Mucosa of stomach (tissue), 1 donor: Measurements from ENCODE around the gene GFY.
A peak's percentile ranks its signal among the peaks of the same experiment; 100 is the strongest.

Experiments used
- H3K27me3 ChIP-seq: one replicate; pipeline ENCODE4 v1.7.0; 2013; ENCODE audit warnings: mild to moderate bottlenecking, low read length; ENCODE audit not compliant: control insufficient read depth, insufficient read depth
- H3K36me3 ChIP-seq: one replicate; pipeline ENCODE4 v1.7.0; 2013; ENCODE audit warnings: low read length; ENCODE audit not compliant: control insufficient read depth, insufficient read depth
- H3K4me1 ChIP-seq: one replicate; pipeline ENCODE4 v1.7.0; 2013; ENCODE audit warnings: mild to moderate bottlenecking, low read length; ENCODE audit not compliant: control insufficient read depth, insufficient read depth
- H3K4me3 ChIP-seq: one replicate; pipeline ENCODE4 v1.7.0; 2013; ENCODE audit warnings: low read length
- H3K9ac ChIP-seq: one replicate; pipeline ENCODE4 v1.7.0; 2013; ENCODE audit warnings: mild to moderate bottlenecking, low read length, moderate library complexity
- H3K9me3 ChIP-seq: one replicate; pipeline ENCODE4 v1.7.0; 2013; ENCODE audit warnings: mild to moderate bottlenecking, low read length, moderate library complexity; ENCODE audit not compliant: control insufficient read depth
- donor health status: Pancreatic carcinoma.

Gene GFY

GRCh38 chr19:49433240-49433901 lies 8.2 kb downstream of the GFY start:
- Histone ChIP-seq H3K4me1 (peaks cover 1% of the 10 kb centered on the region), H3K4me3 (no peak overlapping the region), H3K9ac (no peak overlapping the region), H3K36me3 (no peaks in the 10 kb centered on the region), H3K9me3 (no peaks in the 10 kb centered on the region), H3K27me3 (peaks cover 99% of the 10 kb centered on the region)

- Histone ChIP-seq H3K4me3 (no peak overlapping the region), H3K9ac (no peak overlapping the region), H3K27me3 (peaks cover 99% of the 10 kb centered on the region), H3K9me3 (no peaks in the 10 kb centered on the region), H3K36me3 (no peaks in the 10 kb centered on the region), H3K4me1 (no peaks in the 10 kb centered on the region)
These were observed 9.9 kb downstream of the GFY start for GRCh38 chr19:49434907-49435583.

- Histone ChIP-seq H3K4me3 (no peak overlapping the region), H3K36me3 (no peaks in the 10 kb centered on the region), H3K27me3 (peaks cover 99% of the 10 kb centered on the region), H3K9ac (no peak overlapping the region), H3K4me1 (no peaks in the 10 kb centered on the region), H3K9me3 (no peaks in the 10 kb centered on the region)
These were observed 10.5 kb downstream of the GFY start for GRCh38 chr19:49435670-49436069.

GRCh38 chr19:49436381-49437017 lies 11.3 kb downstream of the GFY start:
- Histone ChIP-seq H3K27me3 (peaks cover 98% of the 10 kb centered on the region), H3K36me3 (no peaks in the 10 kb centered on the region), H3K9ac (no peak overlapping the region), H3K4me3 (no peak overlapping the region), H3K9me3 (no peaks in the 10 kb centered on the region), H3K4me1 (no peaks in the 10 kb centered on the region)

- no peak overlapping the region for H3K9ac ChIP-seq
- no peaks in the 10 kb centered on the region for H3K9me3 ChIP-seq
- H3K4me1 ChIP-seq, result peaks cover 4% of the 10 kb centered on the region
- peaks cover 99% of the 10 kb centered on the region for H3K27me3 ChIP-seq
- H3K36me3 ChIP-seq, result no peaks in the 10 kb centered on the region
- H3K4me3 ChIP-seq, result no peak overlapping the region
These were observed 12.0 kb downstream of the GFY start for GRCh38 chr19:49437231-49437630.

- Histone ChIP-seq H3K9ac (no peak overlapping the region), H3K4me1 (peaks cover 4% of the 10 kb centered on the region), H3K4me3 (no peak overlapping the region), H3K36me3 (no peaks in the 10 kb centered on the region), H3K9me3 (no peaks in the 10 kb centered on the region), H3K27me3 (peaks cover 91% of the 10 kb centered on the region)
These were observed 13.1 kb downstream of the GFY start for GRCh38 chr19:49438261-49438660.

- Histone ChIP-seq H3K4me1 (peaks cover 4% of the 10 kb centered on the region), H3K9ac (no peak overlapping the region), H3K27me3 (peaks cover 75% of the 10 kb centered on the region), H3K9me3 (no peaks in the 10 kb centered on the region), H3K36me3 (no peaks in the 10 kb centered on the region), H3K4me3 (no peak overlapping the region)
These were observed 14.6 kb downstream of the GFY start for GRCh38 chr19:49439836-49440235.

- H3K9me3 ChIP-seq, result no peaks in the 10 kb centered on the region
- H3K4me1 ChIP-seq, result peaks cover 4% of the 10 kb centered on the region
- H3K9ac ChIP-seq, result no peak overlapping the region
- no peak overlapping the region for H3K4me3 ChIP-seq
- H3K27me3 ChIP-seq, result peaks cover 68% of the 10 kb centered on the region
- no peaks in the 10 kb centered on the region for H3K36me3 ChIP-seq
These were observed 15.4 kb downstream of the GFY start for GRCh38 chr19:49440439-49441209.

GRCh38 chr19:49441210-49441959 lies 16.2 kb downstream of the GFY start, which contains the start of gene SLC17A7:
Gene SLC17A7, minus strand, starts transcription at chr19:49441527. Its CDS starts 148 bp downstream, at chr19:49441379.
- peak within 1 kb of the TSS; percentile 4 for H3K4me3 ChIP-seq
- H3K9me3 ChIP-seq, result no peaks in the 10 kb centered on the region
- peaks cover 60% of the 10 kb centered on the region for H3K27me3 ChIP-seq
- no peaks in the 10 kb centered on the region for H3K36me3 ChIP-seq
- peaks cover 4% of the 10 kb centered on the region for H3K4me1 ChIP-seq
- no peak within 1 kb of the TSS for H3K9ac ChIP-seq

GRCh38 chr19:49441960-49442350 lies 16.8 kb downstream of the GFY start:
- Histone ChIP-seq H3K4me1 (peaks cover 4% of the 10 kb centered on the region), H3K9me3 (no peaks in the 10 kb centered on the region), H3K36me3 (no peaks in the 10 kb centered on the region), H3K27me3 (peaks cover 54% of the 10 kb centered on the region), H3K9ac (no peak overlapping the region), H3K4me3 (peak overlapping the region; percentile 4)

GRCh38 chr19:49442354-49442753 lies 17.2 kb downstream of the GFY start:
- no peaks in the 10 kb centered on the region for H3K9me3 ChIP-seq
- no peak overlapping the region for H3K9ac ChIP-seq
- peaks cover 4% of the 10 kb centered on the region for H3K4me1 ChIP-seq
- no peaks in the 10 kb centered on the region for H3K36me3 ChIP-seq
- peak overlapping the region; percentile 4 for H3K4me3 ChIP-seq
- peaks cover 50% of the 10 kb centered on the region for H3K27me3 ChIP-seq
